ENCODE data around the gene ATP9A. TPM values are rescaled to one million over a fixed set of nuclear protein-coding genes. Genes with fewer than 3 reads are reported as not detected.

Gene ATP9A
- total and polyA plus RNA-seq, 2 of the 8 experiments (the other 6 are each of a cell fraction or from before 2014, with no cell fraction given) = 5.0 to 6.4 TPM

DNA sequence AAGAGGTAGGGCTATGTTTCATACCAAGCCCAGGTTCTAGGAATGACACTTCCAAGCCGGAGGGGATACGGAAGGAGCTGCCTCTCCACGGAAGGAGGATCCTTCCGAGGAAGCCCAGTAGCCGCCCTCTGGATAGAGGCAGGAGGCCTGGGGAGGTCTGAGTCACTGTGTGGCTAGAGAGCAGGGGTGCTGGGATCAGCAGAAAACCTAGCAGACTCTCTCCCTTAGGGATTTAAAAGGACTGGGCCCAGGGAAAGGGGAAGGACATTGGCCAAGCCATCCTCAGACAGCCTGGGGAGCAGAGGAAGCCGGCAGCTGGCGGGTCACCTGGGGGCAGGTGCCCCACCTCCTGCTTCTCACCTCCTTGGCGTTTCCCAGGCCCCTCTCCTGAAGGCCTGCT, 189.1 kb downstream of the ATP9A start:
- H3K9ac ChIP-seq (replicated peaks in 1 of 4; ENCODE audit: extremely low read depth in 1 of 4, low read depth in 3 of 4, low read length in 3 of 4) = no peak overlapping the region
- H4K5ac ChIP-seq (ENCODE audit: insufficient read length, low read depth, low read length) = no peak overlapping the region
- no peak overlapping the region for H2AK5ac ChIP-seq (ENCODE audit: low read depth, low read length)
- ChIA-PET POLR2A (ENCODE audit: partially characterized antibody) (no interaction called here), CTCF (ENCODE audit: partially characterized antibody) (interaction anchor here (1.0 to 1.4 kb wide), 4 partner anchors 16 to 494 kb away, joined by 3 to 6 read pairs (median 3); no protein-coding TSS in a partner anchor)
- H4K8ac ChIP-seq (ENCODE audit: extremely low read depth, insufficient read depth, low read length) = no peak overlapping the region
- no peak overlapping the region for H3K4me3 ChIP-seq (ENCODE audit: extremely low read depth in 1 of 4, insufficient read depth in 2 of 4, low read depth in 3 of 4, low read length in 4 of 4)
- no peak overlapping the region for H4K91ac ChIP-seq (replicated peaks; ENCODE audit: insufficient read length, low read length)
- no peak overlapping the region for H2BK120ac ChIP-seq (replicated peaks; ENCODE audit: low read depth, low read length)
- DNase-seq (ENCODE audit: low read depth in 1 of 2, low spot score in 2 of 2) (no peak), FAIRE-seq (no peak)
- no peaks in the 10 kb centered on the region for H3K9me3 ChIP-seq (ENCODE audit: insufficient read depth in 2 of 2, low read depth in 1 of 2, low read length in 1 of 2)
- H3K27me3 ChIP-seq (replicated peaks in 1 of 4; ENCODE audit: control insufficient read depth in 3 of 4, extremely low read depth in 1 of 4, insufficient read depth in 3 of 4, low read length in 3 of 4) = no peaks in the 10 kb centered on the region; a peak in 2 of 7 replicates
- no peak overlapping the region for H3K27ac ChIP-seq (ENCODE audit: low read depth, low read length)
- no peak overlapping the region for H3K14ac ChIP-seq (ENCODE audit: insufficient read length)
- no peak overlapping the region for H3K56ac ChIP-seq (replicated peaks; ENCODE audit: insufficient read length, low read depth, low read length)
- no peak overlapping the region for H3K23ac ChIP-seq (ENCODE audit: insufficient read length)
- H3K23me2 ChIP-seq (ENCODE audit: low read depth, low read length) = no peaks in the 10 kb centered on the region; the same call in 1 of the 2 replicates
- no peaks in the 10 kb centered on the region for H3K36me3 ChIP-seq (ENCODE audit: control insufficient read depth in 2 of 4, insufficient read depth in 4 of 4, low read length in 3 of 4)
- no peak overlapping the region for H2BK12ac ChIP-seq (ENCODE audit: low read depth, low read length)
- TF ChIP-seq SIRT6 (IDR thresholded peaks at IDR 0.05; ENCODE audit: low read length) = no peak
- no peak for TF ChIP-seq KDM5A (IDR thresholded peaks at IDR 0.05; ENCODE audit: low read length)
- no peak for TF ChIP-seq EP300 (IDR thresholded peaks at IDR 0.05; ENCODE audit: borderline replicate concordance in 1 of 2, low read depth in 2 of 2, low read length in 2 of 2)
- no peak for TF ChIP-seq EZH2 (IDR thresholded peaks at IDR 0.05; ENCODE audit: low read depth, low read length, severe bottlenecking)
- no peak for TF ChIP-seq POU5F1 (IDR thresholded peaks at IDR 0.05; ENCODE audit: low read depth, low read length)
- TF ChIP-seq EGR1 (IDR thresholded peaks at IDR 0.05; ENCODE audit: borderline replicate concordance, low read depth, low read length) = no peak
- no peak for TF ChIP-seq FOSL1 (IDR thresholded peaks at IDR 0.05; ENCODE audit: insufficient read depth, low read depth, low read length)
- H3K4me2 ChIP-seq (ENCODE audit: insufficient read depth in 1 of 2, low read depth in 2 of 2, low read length in 2 of 2) = no peak overlapping the region
- H2AFZ ChIP-seq (ENCODE audit: low read length) = no peak overlapping the region
- H4K20me1 ChIP-seq (replicated peaks in 1 of 2; ENCODE audit: control insufficient read depth in 1 of 2, insufficient read depth in 2 of 2, low read length in 2 of 2) = no peaks in the 10 kb centered on the region
- no peak overlapping the region for H3K4ac ChIP-seq (replicated peaks; ENCODE audit: insufficient read length, low read depth, low read length)
- H3K18ac ChIP-seq (ENCODE audit: extremely low read depth, low read length) = no peak overlapping the region
- H3K4me1 ChIP-seq (replicated peaks in 1 of 4; ENCODE audit: control insufficient read depth in 3 of 4, insufficient read depth in 4 of 4, low read length in 3 of 4) = no peaks in the 10 kb centered on the region
- no peak overlapping the region for H2BK20ac ChIP-seq (ENCODE audit: low read length)
- H3K79me2 ChIP-seq (ENCODE audit: control insufficient read depth in 1 of 2, insufficient read depth in 2 of 2, low read length in 2 of 2) = no peaks in the 10 kb centered on the region
- 87% methylated on average over 8 of the region's 8 CpGs; no CpG with 5 or more reads in 1 of the 2 experiments for WGBS, 2 experiments (ENCODE audit: extremely low coverage in 1 of 2, insufficient coverage in 1 of 2, insufficient read length in 1 of 2, insufficient replicate concordance in 2 of 2, low coverage in 1 of 2, low lambda C conversion rate in 2 of 2, missing lambda C conversion rate in 1 of 2)
- no peaks in the 10 kb centered on the region for H3K79me1 ChIP-seq (ENCODE audit: low read depth, low read length)
- no peak overlapping the region for H2BK5ac ChIP-seq (ENCODE audit: low read depth, low read length)
- no peak overlapping the region for H2BK15ac ChIP-seq (ENCODE audit: low read length)

Data from H1 (cell line).